OCI-LY7 (cell line): ENCODE measurements around the gene HOXB3. TPM values are rescaled to one million over a fixed set of nuclear protein-coding genes. Genes with fewer than 3 reads are reported as not detected.

Source experiments
- BruUV-seq: library from RNA; stranded (reverse); fragments of 400-500 nt; replicated peaks from 2 replicates; lab custom pipeline; 2021; lab: Mats Ljungman, UMichigan
- CTCF ChIA-PET: fragments of 300-600 bp; sonication (Branson Sonifier 250); formaldehyde crosslinking; loops from one replicate; lab custom pipeline; 2022; ENCODE audit warnings: antibody characterized with exemption; ENCODE audit not compliant: unreplicated experiment; lab: Charles Lee
- POLR2A ChIA-PET: fragments of 300-600 bp; sonication (Branson Sonifier 250); formaldehyde crosslinking; loops from one replicate; lab custom pipeline; 2022; ENCODE audit warnings: antibody characterized with exemption; lab: Charles Lee
- DNase-seq: peaks from one replicate; pipeline ENCODE4 v3.0.0-alpha.2; 2015; ENCODE audit warnings: low spot score
- H2AFZ ChIP-seq: fragments of 200-600 bp; sonication (generic), shearing (Covaris generic); 2 replicates; pipeline ENCODE4 v1.6.1; 2014; ENCODE audit warnings: mild to moderate bottlenecking, antibody characterized with exemption, low read length, moderate library complexity
- H3K27ac ChIP-seq: fragments of 200-600 bp; sonication (generic); 2 replicates; pipeline ENCODE4 v1.5.1; 2014; ENCODE audit warnings: mixed run types, low read depth, mild to moderate bottlenecking, moderate library complexity, low read length, inconsistent platforms; ENCODE audit not compliant: poor library complexity, severe bottlenecking
- H3K36me3 ChIP-seq: fragments of 200-600 bp; sonication (generic); 2 replicates; pipeline ENCODE4 v1.6.1; 2014; ENCODE audit warnings: mild to moderate bottlenecking, antibody characterized with exemption, low read length, moderate library complexity, mixed read lengths; ENCODE audit not compliant: insufficient read depth
- H3K4me1 ChIP-seq: fragments of 200-600 bp; sonication (generic); 2 replicates; pipeline ENCODE4 v1.5.1; 2014; ENCODE audit warnings: mild to moderate bottlenecking, low read length; ENCODE audit not compliant: insufficient read depth, poor library complexity, severe bottlenecking
- H3K4me2 ChIP-seq: fragments of 200-600 bp; sonication (generic); 2 replicates; pipeline ENCODE4 v1.6.1; 2014; ENCODE audit warnings: mild to moderate bottlenecking, low read length
- H3K4me3 ChIP-seq: fragments of 200-600 bp; sonication (generic); 2 replicates; pipeline ENCODE4 v1.5.1; 2014; ENCODE audit warnings: mild to moderate bottlenecking, low read depth, low read length; ENCODE audit not compliant: poor library complexity, severe bottlenecking
- H3K79me2 ChIP-seq: fragments of 200-600 bp; sonication (generic); 2 replicates; pipeline ENCODE4 v1.6.1; 2016; ENCODE audit warnings: low read depth, mild to moderate bottlenecking, low read length, moderate library complexity, mixed read lengths; ENCODE audit not compliant: insufficient read depth
- H3K9me2 ChIP-seq: fragments of 200-600 bp; sonication (generic); 2 replicates; pipeline ENCODE4 v1.6.1; 2016; ENCODE audit warnings: mild to moderate bottlenecking, low read length, mixed read lengths; ENCODE audit not compliant: insufficient read depth
- H3K9me3 ChIP-seq: fragments of 200-600 bp; sonication (generic); 2 replicates; pipeline ENCODE4 v1.6.1; 2014; ENCODE audit warnings: mild to moderate bottlenecking, mixed run types, low read length, mixed read lengths
- H4K20me1 ChIP-seq: fragments of 200-600 bp; sonication (generic); 2 replicates; pipeline ENCODE4 v1.6.1; 2014; ENCODE audit warnings: mild to moderate bottlenecking, antibody characterized with exemption, low read length, moderate library complexity, mixed read lengths; ENCODE audit not compliant: insufficient read depth
- CTCF ChIP-seq: fragments of 200-600 bp; sonication (generic); conservative IDR thresholded peaks from 2 replicates; pipeline ENCODE4 v1.5.1; 2014; ENCODE audit warnings: mild to moderate bottlenecking, antibody characterized with exemption, low read length, moderate library complexity, mixed read lengths
- EZH2phosphoT487 ChIP-seq: fragments of 200-600 bp; sonication (generic); IDR thresholded peaks from 2 replicates; pipeline ENCODE4 v1.6.1; 2018; ENCODE audit warnings: low read depth, borderline replicate concordance, mild to moderate bottlenecking, mixed run types, antibody characterized with exemption, low read length, moderate library complexity, mixed read lengths
- intact Hi-C: fragments of 100-400 bp; cut with micrococcal nuclease; formaldehyde crosslinking; loops from one replicate; pipeline ENCODE4 v1.10.0; 2022; ENCODE audit not compliant: unreplicated experiment
- total RNA-seq, 2 experiments: library from RNA; depleted of rRNA in 1 of 2; stranded (reverse); fragments of >200 nt in 1 of 2; shearing (Covaris generic) in 1 of 2; gene quantifications; 2 replicates each; pipeline ENCODE4 v1.2.3, GENCODE V29; 2014 to 2022

HOXB3 gene
- total RNA-seq, 2 experiments from 2014 or later: 7.7 to 13.0 TPM

GRCh38 chr17:48600244-48601098, 10.4 kb upstream of the HOXB3 start:
- DNase-seq: no peak
- no peak overlapping the region for H3K4me2 ChIP-seq
- TF ChIP-seq CTCF: no peak
- no peak for TF ChIP-seq EZH2phosphoT487

GRCh38 chr17:48599354-48599753, 9.3 kb upstream of the HOXB3 start:
- Histone ChIP-seq H3K4me1 (peaks cover 6% of the 10 kb centered on the region), H4K20me1 (no peaks in the 10 kb centered on the region), H3K9me2 (no peaks in the 10 kb centered on the region), H3K36me3 (no peaks in the 10 kb centered on the region), H2AFZ (no peak overlapping the region), H3K27ac (no peak overlapping the region), H3K4me3 (no peak overlapping the region), H3K9me3 (no peaks in the 10 kb centered on the region), H3K4me2 (no peak overlapping the region), H3K79me2 (no peaks in the 10 kb centered on the region)
- DNase-seq: no peak
- POLR2A ChIA-PET: interaction anchor here (0.6 kb wide), 2 partner anchors 11 to 52 kb away, joined by 3 to 4 read pairs; no protein-coding TSS in a partner anchor
- no peak for TF ChIP-seq CTCF
- no peak for TF ChIP-seq EZH2phosphoT487
- BruUV-seq: no TSS peak
- intact Hi-C loops: loop anchor here (10.0 kb wide), 1 partner anchor 335 kb away; no protein-coding TSS in a partner anchor
- CTCF ChIA-PET: no interaction called here

More at GRCh38 chr17:48600244-48601098, 10.4 kb upstream of the HOXB3 start:
- intact Hi-C loops: no loop called here
- no TSS peak for BruUV-seq
- H3K4me3 ChIP-seq: no peak overlapping the region
- no peak overlapping the region for H2AFZ ChIP-seq
- ChIA-PET POLR2A (no interaction called here), CTCF (interaction anchor here (0.6 kb wide), 1 partner anchor 399 kb away, joined by 3 read pairs; no protein-coding TSS in a partner anchor)
- peaks cover 6% of the 10 kb centered on the region for H3K4me1 ChIP-seq
- H3K9me2 ChIP-seq: no peaks in the 10 kb centered on the region
- no peaks in the 10 kb centered on the region for H3K79me2 ChIP-seq
- H3K27ac ChIP-seq: no peak overlapping the region
- no peaks in the 10 kb centered on the region for H4K20me1 ChIP-seq
- no peaks in the 10 kb centered on the region for H3K36me3 ChIP-seq
- H3K9me3 ChIP-seq: no peaks in the 10 kb centered on the region
